Raji (cell line): Measurements from ENCODE around the gene SLC25A34.

Experiments
- POLR2A ChIP-seq: IDR thresholded peaks from 2 replicates; pipeline ENCODE4 v1.6.1; 2011; ENCODE audit warnings: low read depth, low read length, control low read depth; ENCODE audit not compliant: insufficient read depth

SLC25A34 gene

DNA sequence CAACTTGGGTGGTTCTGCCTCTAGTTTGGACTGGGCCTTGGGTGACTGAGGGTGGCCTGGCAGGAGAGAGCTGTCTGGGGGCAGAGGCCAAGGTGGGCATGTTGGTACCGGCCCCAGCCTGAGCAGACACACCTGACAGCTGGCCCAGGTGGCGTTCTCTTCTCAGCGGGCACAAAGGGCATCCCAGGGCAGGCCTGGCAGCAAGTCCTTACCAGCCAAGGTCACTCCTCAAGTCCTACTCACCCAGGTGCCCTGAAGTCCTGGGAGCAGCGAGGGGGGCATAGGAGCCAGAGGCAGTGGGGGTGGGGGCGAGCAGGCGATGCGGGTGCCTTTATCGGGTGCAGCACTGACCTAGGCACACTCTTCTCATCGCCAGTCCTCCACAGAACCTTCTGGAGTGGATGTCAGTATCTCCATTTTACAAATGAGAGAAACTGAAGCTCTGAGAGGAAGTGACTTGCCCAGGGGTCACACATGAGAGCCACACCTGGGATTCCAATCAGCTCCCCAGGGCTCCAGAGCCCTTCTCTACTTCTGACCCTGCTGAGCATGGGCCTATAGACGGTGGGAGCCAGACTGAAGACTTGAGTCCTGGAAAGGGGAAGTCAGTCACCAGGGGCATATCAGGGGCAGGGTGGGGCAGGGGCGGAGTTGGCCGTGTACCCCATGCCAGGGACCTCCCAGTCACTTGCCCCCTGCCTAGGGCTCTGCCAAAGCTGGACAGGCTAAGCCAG, 587 bp upstream of the SLC25A34 start:
- TF ChIP-seq POLR2A, result no peak

DNA sequence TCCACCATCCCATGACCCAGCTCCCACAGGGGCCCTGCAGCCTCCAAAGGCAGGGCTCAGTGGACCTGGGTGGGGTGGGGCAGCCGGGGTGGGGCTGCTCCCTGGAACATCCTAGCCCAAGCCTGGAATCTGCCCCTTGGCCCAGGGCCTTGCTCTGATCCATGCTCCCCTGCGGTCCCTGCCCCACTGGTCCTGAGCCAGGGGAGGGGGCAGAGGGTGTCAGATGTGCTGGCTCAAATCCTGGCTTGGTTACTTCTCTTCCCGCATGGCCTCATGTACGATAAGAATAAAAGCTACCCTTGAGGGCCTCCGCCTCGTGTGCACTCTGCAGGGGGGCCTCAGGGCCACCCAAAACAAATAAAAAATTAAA, 819 bp downstream of the SLC25A34 start:
- no peak for TF ChIP-seq POLR2A

GRCh38 chr1:15737324-15738319, 1.6 kb downstream of the SLC25A34 start:
- TF ChIP-seq POLR2A, result no peak

GRCh38 chr1:15738416-15739113, 2.5 kb downstream of the SLC25A34 start:
- no peak for TF ChIP-seq POLR2A

DNA sequence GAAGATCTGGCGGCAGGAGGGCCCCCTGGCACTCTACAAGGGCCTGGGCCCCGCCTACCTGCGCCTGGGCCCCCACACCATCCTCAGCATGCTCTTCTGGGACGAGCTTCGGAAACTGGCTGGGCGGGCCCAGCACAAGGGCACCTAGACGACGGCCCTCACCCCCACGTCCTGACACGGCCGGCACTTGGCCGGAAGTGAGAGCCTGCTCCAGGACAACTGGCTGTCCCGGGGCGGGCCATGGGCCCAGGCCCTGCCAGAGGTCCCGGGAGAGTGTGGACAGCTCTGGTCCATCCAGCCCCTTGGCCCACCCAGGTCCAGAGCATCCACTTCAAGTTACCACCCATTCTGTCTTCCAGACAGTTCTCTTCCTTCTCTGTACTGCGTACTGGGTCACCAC, 3.2 kb downstream of the SLC25A34 start:
- TF ChIP-seq POLR2A, result no peak

DNA sequence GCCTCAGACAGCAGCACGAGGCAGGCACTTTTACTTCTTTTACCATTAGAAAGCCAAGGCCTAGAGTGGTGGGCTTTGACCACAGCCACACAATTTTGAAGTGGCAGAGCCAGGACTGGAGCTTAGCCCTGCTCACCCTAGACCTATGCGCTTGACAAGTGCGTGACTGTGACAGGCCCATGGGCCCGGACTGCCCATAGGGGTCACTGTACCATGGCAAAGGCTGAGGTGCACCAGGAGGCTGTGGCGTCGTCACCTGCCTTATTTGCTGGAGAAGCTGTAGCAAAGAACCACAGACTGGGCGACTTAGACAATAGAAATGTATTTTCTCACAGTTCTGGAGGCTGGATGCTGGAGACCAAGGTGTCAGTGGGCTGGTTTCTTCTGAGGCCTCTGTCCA, 3.7 kb downstream of the SLC25A34 start:
- TF ChIP-seq POLR2A, result no peak

- no peak for TF ChIP-seq POLR2A
Measured at GRCh38 chr1:15740924-15741850, 5.1 kb downstream of the SLC25A34 start.

GRCh38 chr1:15742339-15742801, 6.3 kb downstream of the SLC25A34 start, which contains the start of gene TMEM82:
Gene TMEM82 (plus strand): TSS chr1:15742499. CDS start chr1:15742560, 61 bp downstream.
- no peak for TF ChIP-seq POLR2A

DNA sequence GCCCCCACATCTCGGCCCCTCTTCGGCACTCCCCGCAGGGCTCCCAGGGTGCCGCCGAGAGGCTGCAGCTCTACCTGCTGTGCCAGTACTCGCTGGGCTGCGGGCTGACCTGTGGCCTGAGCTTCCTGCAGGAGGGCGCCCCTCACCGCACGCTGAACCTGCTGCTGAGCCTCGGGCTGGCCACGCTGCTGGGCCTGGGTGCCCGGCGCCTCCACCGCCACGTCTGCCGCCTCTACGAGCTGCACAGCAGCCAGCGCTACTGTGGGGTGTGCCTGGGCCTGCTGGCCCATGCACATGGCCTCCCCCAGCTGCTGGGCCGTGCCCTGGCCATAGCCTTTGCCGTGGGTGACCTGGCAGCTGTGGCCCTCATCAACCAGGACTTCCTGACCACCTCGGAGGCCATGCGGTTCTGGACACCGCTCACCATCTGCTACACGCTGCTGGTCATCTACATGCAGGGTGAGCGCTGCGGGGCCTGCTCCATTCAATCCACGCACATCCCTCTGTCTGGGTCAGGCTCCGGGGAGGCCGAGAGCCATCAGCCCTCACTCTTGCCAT, 8.1 kb downstream of the SLC25A34 start:
- TF ChIP-seq POLR2A, result no peak

DNA sequence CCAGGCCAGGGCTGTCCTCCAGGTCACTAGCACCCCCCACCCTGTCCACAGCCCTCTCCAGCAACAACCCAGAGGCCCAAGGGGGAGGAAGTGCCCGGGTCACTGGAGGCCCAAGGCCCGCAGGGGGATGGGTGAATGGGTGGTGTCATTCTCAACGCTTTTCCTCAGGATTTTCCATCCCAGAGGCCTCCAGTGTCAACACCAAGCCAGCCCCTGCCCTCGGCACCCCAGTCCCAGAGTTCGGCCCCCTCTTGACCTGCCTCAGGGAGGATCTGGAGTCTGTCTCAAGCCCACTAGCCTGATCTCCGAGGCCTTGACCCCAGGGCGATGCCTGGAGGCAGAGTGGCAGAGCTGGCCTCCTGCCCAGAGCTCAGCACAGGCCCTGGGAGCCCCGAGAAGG, 11.3 kb downstream of the SLC25A34 start:
- no peak for TF ChIP-seq POLR2A

DNA sequence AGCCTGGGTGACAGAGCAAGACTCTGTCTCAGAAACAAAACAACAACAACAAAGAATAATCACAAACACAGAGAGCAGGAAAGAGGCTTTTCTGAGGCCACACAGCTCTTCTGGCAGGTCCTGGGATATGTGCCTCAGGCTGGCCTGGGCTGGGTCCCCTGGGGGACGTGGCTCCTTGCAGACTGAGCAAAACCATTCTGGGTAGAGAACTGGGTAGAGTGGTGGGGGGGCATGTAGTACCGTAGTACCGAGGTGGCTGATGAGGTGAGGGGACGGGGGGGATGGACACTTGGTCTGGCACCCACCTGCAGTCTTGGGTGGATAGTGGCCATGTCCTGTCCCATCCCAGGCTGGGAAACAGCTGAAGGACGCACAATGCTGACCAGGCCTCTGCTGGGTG, 12.2 kb downstream of the SLC25A34 start:
- TF ChIP-seq POLR2A, result no peak

DNA sequence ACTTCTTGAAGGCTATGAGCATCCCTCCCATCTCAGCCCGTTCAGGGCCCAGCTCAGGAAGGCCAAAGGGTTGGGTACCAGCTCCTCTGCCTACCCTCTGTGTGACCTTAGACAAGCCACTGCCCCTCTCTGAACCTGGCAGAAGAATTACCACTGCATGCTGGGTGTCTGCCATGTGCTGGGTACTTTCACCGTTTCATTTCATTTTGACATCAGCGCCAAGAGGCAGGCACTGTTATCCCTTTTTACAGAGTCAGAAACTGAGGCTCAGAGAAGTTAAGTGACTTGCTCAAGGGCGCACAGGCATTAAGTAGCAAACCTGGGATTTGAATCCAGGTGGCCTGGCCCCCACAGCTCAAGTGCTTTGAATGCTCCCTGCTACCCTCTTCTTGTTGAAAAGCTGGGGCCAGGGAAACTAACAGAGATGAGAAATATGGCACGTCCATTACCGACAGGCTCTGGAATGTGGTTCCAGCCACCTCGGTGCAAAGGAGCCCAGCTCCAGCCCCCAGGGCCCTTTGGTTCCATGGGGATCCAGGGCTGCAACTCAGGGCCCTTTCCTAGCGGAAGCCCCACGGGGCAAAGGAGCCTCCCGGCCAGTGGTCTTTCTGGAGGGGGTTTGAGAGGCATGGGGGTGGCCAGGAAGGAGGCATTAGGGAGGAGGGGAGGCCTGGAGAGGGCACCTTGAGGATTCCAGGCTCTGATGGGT, 12.8 kb downstream of the SLC25A34 start:
- TF ChIP-seq POLR2A, result no peak
